ENCODE measurements around the gene ZNF629.

Gene ZNF629

DNA sequence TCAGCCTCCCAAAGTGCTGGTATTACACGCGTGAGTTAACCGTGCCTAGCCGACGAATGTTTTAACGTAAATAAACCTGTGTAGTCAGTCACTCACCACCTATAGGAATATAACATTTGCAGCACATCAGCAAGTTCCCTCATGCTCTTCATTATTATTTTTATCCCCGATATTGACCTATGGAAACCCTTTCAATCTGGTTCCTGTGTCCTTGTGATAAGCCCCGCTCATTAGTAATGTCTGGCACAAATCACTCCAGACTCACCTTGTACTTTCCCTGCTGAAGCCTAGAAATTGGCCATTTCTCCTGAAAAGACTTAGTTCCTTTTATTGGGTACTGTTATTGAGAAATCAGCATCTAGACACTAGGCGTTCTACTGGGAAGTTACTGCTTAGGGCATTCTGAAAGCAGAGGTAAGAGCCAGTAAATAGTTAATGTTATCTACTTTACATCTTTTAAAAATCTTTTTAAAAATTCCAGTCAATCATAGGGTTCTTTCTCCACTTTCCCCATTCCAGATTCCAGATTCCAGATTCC lies 40.3 kb downstream of the ZNF629 start:
- TF ChIP-seq, protein P1, sequence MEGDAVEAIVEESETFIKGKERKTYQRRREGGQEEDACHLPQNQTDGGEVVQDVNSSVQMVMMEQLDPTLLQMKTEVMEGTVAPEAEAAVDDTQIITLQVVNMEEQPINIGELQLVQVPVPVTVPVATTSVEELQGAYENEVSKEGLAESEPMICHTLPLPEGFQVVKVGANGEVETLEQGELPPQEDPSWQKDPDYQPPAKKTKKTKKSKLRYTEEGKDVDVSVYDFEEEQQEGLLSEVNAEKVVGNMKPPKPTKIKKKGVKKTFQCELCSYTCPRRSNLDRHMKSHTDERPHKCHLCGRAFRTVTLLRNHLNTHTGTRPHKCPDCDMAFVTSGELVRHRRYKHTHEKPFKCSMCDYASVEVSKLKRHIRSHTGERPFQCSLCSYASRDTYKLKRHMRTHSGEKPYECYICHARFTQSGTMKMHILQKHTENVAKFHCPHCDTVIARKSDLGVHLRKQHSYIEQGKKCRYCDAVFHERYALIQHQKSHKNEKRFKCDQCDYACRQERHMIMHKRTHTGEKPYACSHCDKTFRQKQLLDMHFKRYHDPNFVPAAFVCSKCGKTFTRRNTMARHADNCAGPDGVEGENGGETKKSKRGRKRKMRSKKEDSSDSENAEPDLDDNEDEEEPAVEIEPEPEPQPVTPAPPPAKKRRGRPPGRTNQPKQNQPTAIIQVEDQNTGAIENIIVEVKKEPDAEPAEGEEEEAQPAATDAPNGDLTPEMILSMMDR (IDR thresholded peaks at IDR 0.05; ENCODE audit: insufficient read depth, low read depth, low read length, missing control alignments) = no peak
- DNase-seq (ENCODE audit: low read depth) = no peak
- H3K4me3 ChIP-seq (ENCODE audit: low read depth, low read length) = no peak overlapping the region

DNA sequence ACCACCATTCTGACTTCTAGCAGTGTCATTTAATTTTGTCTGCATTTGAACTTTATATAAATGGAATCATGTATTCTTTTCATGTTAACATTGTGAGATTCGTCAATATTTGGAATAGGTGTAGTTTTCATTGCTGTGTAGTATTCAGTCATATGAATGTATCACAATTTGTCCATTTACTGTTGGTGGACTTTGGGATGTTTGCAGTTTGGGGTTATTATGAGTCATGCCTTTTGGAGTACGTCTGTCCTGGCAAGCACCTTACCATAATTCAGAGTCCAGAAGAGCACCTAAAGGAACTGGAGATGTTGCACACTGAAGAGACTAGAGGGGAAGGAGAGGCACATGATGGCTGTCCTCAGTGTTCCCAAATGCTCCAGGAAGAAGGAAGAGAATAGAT lies 41.9 kb downstream of the ZNF629 start:
- no peak for DNase-seq (ENCODE audit: low read depth)
- TF ChIP-seq, protein P1 (IDR thresholded peaks at IDR 0.05; ENCODE audit: insufficient read depth, low read depth, low read length, missing control alignments) = no peak
- no peak overlapping the region for H3K4me3 ChIP-seq (ENCODE audit: low read depth, low read length)

DNA sequence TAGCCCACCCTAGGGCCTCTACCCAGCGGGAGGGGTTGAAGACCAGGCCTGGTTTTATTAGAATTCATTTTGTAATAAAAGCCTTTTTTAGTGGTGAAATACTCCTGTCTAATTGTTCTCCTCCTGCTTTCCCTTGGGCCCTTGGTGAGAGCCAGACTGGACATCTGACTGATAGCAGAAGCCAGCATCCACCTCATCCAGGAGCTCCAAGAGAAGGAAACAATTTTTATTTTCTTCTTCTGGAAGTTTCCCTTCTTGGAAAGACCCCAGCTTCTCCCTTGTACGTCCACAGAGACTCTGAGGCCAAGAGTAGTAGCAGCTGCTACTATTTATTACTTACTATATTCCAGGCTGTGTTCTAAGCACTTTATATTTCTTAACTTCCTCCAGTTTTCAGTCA lies 42.8 kb downstream of the ZNF629 start:
- DNase-seq (ENCODE audit: low read depth) = no peak
- TF ChIP-seq, protein P1 (IDR thresholded peaks at IDR 0.05; ENCODE audit: insufficient read depth, low read depth, low read length, missing control alignments) = no peak

DNA sequence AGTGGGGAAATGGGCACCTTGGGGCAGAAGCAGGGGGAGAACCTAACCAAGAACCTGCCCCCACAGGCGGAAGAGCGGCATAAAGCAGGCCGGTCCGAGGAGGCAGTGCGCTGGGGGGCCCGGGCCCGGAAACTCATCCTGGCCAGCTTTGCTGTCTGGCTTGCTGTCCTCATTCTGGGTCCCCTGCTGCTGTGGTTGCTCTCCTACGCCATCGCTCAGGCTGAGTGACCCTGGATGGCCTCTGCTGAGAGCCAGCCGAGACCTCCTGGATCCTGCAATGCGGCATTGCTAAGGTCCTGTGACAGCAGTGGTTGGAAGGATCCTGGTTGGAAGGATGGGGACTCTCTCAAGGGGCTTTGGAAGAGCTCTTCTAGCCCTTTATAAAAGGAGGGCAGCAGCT lies 43.3 kb downstream of the ZNF629 start:
- DNase-seq (ENCODE audit: low read depth) = no peak
- no peak overlapping the region for H3K4me3 ChIP-seq (ENCODE audit: low read depth, low read length)
- TF ChIP-seq, protein P1 (IDR thresholded peaks at IDR 0.05; ENCODE audit: insufficient read depth, low read depth, low read length, missing control alignments) = no peak

More for the DNA sequence above, 42.8 kb downstream of the ZNF629 start:
- H3K4me3 ChIP-seq (ENCODE audit: low read depth, low read length) = no peak overlapping the region

DNA sequence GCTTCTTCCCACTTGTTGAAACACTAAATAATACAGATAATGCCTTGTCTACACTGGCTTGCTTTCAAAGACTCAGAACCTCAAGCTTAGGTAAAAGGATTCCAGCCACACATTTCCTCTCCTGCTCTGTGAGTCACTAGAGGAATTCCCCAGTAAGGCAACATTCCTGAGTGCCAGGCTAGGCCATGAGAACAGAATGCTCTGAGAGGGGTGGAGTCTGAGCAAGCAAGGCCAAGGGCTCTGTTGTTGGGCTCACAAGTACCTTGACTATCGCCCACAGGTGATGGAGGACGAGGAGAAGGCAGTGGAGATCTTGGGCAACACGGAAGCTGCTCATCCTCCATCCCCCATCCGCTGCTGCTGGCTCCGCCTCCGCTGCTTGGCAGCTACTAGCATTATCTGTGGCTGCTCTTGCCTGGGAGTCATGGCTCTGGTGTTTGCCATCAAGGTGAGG lies 45.5 kb downstream of the ZNF629 start:
- H3K4me3 ChIP-seq (ENCODE audit: low read depth, low read length) = no peak overlapping the region
- TF ChIP-seq, protein P1 (IDR thresholded peaks at IDR 0.05; ENCODE audit: insufficient read depth, low read depth, low read length, missing control alignments) = no peak
- no peak for DNase-seq (ENCODE audit: low read depth)

DNA sequence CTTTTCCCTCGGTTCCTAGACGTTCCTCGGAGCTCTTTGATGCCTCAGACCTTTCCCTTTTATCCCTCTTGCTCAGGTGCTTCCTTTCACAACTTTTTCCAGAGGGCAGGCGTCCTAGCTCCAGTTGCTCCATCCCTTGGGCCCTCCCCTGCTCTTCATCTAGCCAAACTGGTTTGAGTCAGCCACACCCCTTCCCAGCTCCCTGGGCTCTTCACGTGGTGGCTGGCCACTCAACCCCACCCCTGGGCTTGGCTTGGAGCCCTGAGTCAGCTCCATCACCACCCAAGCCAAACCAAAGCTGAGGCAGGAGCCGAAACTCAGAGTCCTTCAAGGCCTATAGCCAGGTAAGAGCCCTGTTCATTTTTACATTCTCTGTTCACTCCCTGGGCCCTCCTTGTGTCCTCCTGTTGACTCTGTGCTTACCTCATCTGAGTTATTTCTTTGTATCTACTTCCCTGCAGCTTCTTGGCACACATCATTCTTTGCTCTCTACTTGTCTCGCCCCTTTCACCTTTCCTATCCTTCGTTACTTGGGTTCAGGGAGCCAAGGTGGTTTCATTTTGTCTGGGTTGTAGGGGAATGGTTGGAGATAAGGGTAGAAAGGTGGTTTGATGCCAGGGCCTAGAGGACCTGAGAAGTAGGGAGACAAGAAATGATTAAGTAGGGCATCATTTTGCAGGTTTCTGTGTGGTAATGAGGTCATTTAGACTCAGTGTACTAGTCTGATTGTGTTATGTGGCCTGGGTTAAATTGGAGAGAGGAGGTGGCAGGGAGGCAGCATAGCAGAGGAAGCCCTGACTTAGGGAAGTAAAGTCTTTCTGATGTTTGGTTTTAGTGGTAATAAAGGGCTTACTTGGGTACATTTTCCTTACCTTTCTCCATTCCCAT lies 46.4 kb downstream of the ZNF629 start:
- H3K4me3 ChIP-seq (ENCODE audit: low read depth, low read length) = no peak overlapping the region
- TF ChIP-seq, protein P1 (IDR thresholded peaks at IDR 0.05; ENCODE audit: insufficient read depth, low read depth, low read length, missing control alignments) = no peak
- DNase-seq (ENCODE audit: low read depth) = no peak
